ENCODE measurements around the gene CCBE1. TPM values are rescaled to one million over a fixed set of nuclear protein-coding genes. Genes with fewer than 3 reads are reported as not detected.

CCBE1 gene
- total RNA-seq (2022; extraction: Qiagen RNA extraction) = 7.9 to 12.9 TPM (median 12.0 TPM) in 5 replicates

DNA sequence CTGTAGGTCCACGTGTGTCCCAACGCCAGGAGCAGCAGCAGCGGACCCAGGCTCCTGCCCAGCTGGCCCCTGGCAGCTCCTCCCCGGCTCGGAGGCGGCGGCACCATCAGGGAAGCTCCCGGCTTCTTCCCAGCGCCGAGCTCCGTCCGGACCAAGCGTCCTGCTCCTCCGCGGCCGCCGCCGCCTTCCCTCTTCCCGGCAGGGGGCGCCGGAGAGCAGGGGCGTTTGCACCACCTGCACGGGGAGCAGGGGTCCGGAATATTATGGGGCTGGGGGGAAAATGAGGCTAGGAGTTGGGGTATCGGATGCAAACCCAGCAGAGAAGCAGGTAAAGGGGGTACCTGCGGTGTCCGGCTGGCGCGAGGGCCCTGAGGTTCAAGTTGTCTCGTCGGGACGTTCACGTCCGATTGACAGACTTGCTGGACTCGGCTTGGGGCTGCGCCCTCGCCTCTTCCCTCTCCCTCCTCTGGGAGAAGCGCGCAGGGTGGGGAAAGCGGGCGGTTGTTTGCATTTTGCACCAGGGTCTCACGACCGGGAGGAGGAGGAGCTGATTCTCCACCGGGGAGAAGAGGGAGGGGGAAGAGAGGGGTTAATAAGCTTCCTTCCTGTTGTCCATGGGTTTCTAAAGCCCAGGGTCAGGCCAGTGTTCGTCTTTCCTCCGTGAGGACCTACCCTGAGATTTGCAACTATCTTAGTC, at the start of gene CCBE1:
Gene CCBE1 (minus strand): TSS at position 188 of the 697 bp plus-strand sequence.

Other genes starting within 250 kb of the CCBE1 start
- 12.3 to 16.7 TPM (median 14.5 TPM) in 5 replicates for gene PMAIP1, start 202.6 kb upstream of the CCBE1 start, total RNA-seq (2022; extraction: Qiagen RNA extraction)

Data from A549 treated with AZD2906 at 1 μM for 4 hours (cell line).